WERI-Rb-1 (cell line): Measurements from ENCODE around the gene IGF2BP2.

Experiments
- DNase-seq: peaks from one replicate; pipeline ENCODE4 v3.0.0-alpha.2; 2020
- H3K27ac ChIP-seq: fragments of 250-450 bp; sonication (Bioruptor Pico); 2 replicates; pipeline ENCODE4 v1.5.1; 2020; ENCODE audit warnings: mild to moderate bottlenecking, moderate library complexity
- H3K27me3 ChIP-seq: fragments of 250-450 bp; sonication (Bioruptor Pico); 2 replicates; pipeline ENCODE4 v1.5.1; 2021; ENCODE audit warnings: mild to moderate bottlenecking, low read depth, moderate library complexity; ENCODE audit not compliant: insufficient read depth, severe bottlenecking
- H3K36me3 ChIP-seq: fragments of 250-450 bp; sonication (Bioruptor Pico); 2 replicates; pipeline ENCODE4 v1.5.1; 2020; ENCODE audit warnings: mild to moderate bottlenecking, moderate library complexity
- H3K4me3 ChIP-seq: 2 replicates; pipeline ENCODE4 v1.5.1; 2011; ENCODE audit warnings: low read depth, mild to moderate bottlenecking, control low read depth, low read length
- H3K9me3 ChIP-seq: fragments of 250-450 bp; sonication (Bioruptor Pico); 2 replicates; pipeline ENCODE4 v1.5.1; 2021; ENCODE audit warnings: mild to moderate bottlenecking, moderate library complexity; ENCODE audit not compliant: severe bottlenecking
- CTCF ChIP-seq: IDR thresholded peaks from 2 replicates; pipeline ENCODE4 v1.5.1; 2011; ENCODE audit warnings: low read depth, mild to moderate bottlenecking, control low read depth, inconsistent platforms, low read length

IGF2BP2 gene

GRCh38 chr3:185797993-185798830 is 26.6 kb downstream of the IGF2BP2 start:
- DNase-seq, result no peak
- Histone ChIP-seq H3K9me3 (no peaks in the 10 kb centered on the region), H3K27me3 (no peaks in the 10 kb centered on the region), H3K27ac (no peak overlapping the region), H3K4me3 (no peak overlapping the region), H3K36me3 (no peaks in the 10 kb centered on the region)
- TF ChIP-seq CTCF, result no peak

GRCh38 chr3:185797108-185797881 is 27.5 kb downstream of the IGF2BP2 start:
- DNase-seq, result no peak
- Histone ChIP-seq H3K4me3 (no peak overlapping the region), H3K9me3 (no peaks in the 10 kb centered on the region), H3K27me3 (no peaks in the 10 kb centered on the region), H3K27ac (no peak overlapping the region), H3K36me3 (no peaks in the 10 kb centered on the region)
- no peak for TF ChIP-seq CTCF

GRCh38 chr3:185796431-185797107 is 28.3 kb downstream of the IGF2BP2 start:
- no peak for DNase-seq
- H3K27ac ChIP-seq, result no peak overlapping the region

GRCh38 chr3:185793381-185793780 is 31.5 kb downstream of the IGF2BP2 start:
- Histone ChIP-seq H3K27me3 (no peaks in the 10 kb centered on the region), H3K27ac (no peak overlapping the region), H3K4me3 (no peak overlapping the region), H3K9me3 (no peaks in the 10 kb centered on the region), H3K36me3 (no peaks in the 10 kb centered on the region)
- no peak for DNase-seq
- TF ChIP-seq CTCF, result no peak

More at GRCh38 chr3:185796431-185797107, 28.3 kb downstream of the IGF2BP2 start:
- H3K4me3 ChIP-seq, result no peak overlapping the region
- H3K9me3 ChIP-seq, result no peaks in the 10 kb centered on the region
- TF ChIP-seq CTCF, result no peak
- H3K36me3 ChIP-seq, result no peaks in the 10 kb centered on the region
- H3K27me3 ChIP-seq, result no peaks in the 10 kb centered on the region

- TF ChIP-seq CTCF, result no peak
Observed at GRCh38 chr3:185792955-185793354, 31.9 kb downstream of the IGF2BP2 start.

More at GRCh38 chr3:185792955-185793354, 31.9 kb downstream of the IGF2BP2 start:
- DNase-seq, result no peak
- H3K9me3 ChIP-seq, result no peaks in the 10 kb centered on the region
- H3K27ac ChIP-seq, result no peak overlapping the region
- no peaks in the 10 kb centered on the region for H3K36me3 ChIP-seq
- no peak overlapping the region for H3K4me3 ChIP-seq
- no peaks in the 10 kb centered on the region for H3K27me3 ChIP-seq
